Mesodermal cell (in vitro differentiated cells): ENCODE results near the gene KIF26B.

Experiments
- H3K27ac ChIP-seq: 2 replicates; pipeline ENCODE4 v1.7.0; 2013; ENCODE audit warnings: mild to moderate bottlenecking, low read depth, low read length, moderate library complexity; ENCODE audit not compliant: severe bottlenecking
- H3K36me3 ChIP-seq: 2 replicates; pipeline ENCODE4 v1.7.1; 2013; ENCODE audit warnings: mild to moderate bottlenecking, low read length, moderate library complexity; ENCODE audit not compliant: control insufficient read depth, insufficient read depth
- H3K4me1 ChIP-seq: one replicate; pipeline ENCODE4 v1.7.1; 2013; ENCODE audit warnings: mild to moderate bottlenecking, low read length; ENCODE audit not compliant: insufficient read depth, control insufficient read depth, poor library complexity, severe bottlenecking
- H3K4me3 ChIP-seq: 2 replicates; pipeline ENCODE4 v1.7.0; 2013; ENCODE audit warnings: low read length, control low read depth, mild to moderate bottlenecking; ENCODE audit not compliant: insufficient read depth, poor library complexity, severe bottlenecking; ENCODE audit errors: extremely low read depth
- H3K9me3 ChIP-seq: 2 replicates; pipeline ENCODE4 v1.7.1; 2013; ENCODE audit warnings: mild to moderate bottlenecking, low read length, moderate library complexity; ENCODE audit not compliant: control insufficient read depth
- WGBS, 2 experiments: methylation state at CpG; one replicate each; pipeline ENCODE4 v1.1.5; 2013; ENCODE audit warnings: missing lambda C conversion rate in 2 of 2; ENCODE audit not compliant: insufficient coverage in 2 of 2; 5-methylcytosine and 5-hydroxymethylcytosine counted together

The KIF26B gene

DNA sequence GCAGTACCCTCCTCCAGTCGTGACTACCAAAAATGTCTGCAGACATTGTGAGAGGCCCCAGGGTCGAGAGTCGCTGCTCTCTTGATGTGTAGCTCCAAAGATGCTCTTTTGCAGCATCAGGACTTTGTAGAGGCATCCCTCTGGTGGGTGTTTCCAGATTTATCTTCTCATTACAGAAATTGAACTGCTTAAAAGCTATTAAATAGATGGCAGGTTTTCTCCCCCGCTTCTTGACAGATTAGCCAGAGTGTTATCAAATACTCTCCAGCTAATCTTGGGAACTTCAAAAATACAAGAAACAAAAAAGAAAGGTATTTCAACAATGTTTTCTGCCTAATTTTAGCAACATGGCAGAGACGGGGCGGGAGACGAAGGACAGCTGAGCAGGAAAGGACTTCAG lies 265.2 kb downstream of the KIF26B start:
- Histone ChIP-seq H3K27ac (no peak overlapping the region), H3K4me3 (no peak overlapping the region), H3K36me3 (no peaks in the 10 kb centered on the region), H3K4me1 (no peaks in the 10 kb centered on the region), H3K9me3 (no peaks in the 10 kb centered on the region)
- WGBS, 2 experiments = 73 to 84% methylated on average over 5 to 7 of the region's 7 CpGs

DNA sequence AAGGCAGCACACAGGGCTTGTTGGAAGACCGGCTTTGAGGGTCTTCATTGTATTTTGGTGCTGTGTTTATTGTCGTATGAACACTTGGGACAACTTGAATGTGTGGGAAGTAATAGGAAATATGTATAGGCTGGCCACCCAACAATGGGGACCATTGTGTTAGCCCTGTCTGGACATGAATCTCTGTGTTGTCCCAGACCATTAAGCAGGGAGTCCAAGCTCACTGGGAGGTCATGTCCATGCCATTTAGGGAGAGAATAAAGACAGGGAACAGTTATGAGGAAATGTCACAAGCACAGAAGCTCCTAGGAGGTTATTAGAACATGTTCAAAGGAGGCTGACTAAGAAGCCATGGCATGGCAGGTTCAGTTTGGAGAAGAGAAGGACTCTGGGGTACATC lies 266.1 kb downstream of the KIF26B start:
- Histone ChIP-seq H3K4me1 (no peaks in the 10 kb centered on the region), H3K36me3 (no peaks in the 10 kb centered on the region), H3K4me3 (no peak overlapping the region), H3K9me3 (no peaks in the 10 kb centered on the region), H3K27ac (no peak overlapping the region)
- 85 to 100% methylated on average over 1 to 2 of the region's 2 CpGs for WGBS, 2 experiments

DNA sequence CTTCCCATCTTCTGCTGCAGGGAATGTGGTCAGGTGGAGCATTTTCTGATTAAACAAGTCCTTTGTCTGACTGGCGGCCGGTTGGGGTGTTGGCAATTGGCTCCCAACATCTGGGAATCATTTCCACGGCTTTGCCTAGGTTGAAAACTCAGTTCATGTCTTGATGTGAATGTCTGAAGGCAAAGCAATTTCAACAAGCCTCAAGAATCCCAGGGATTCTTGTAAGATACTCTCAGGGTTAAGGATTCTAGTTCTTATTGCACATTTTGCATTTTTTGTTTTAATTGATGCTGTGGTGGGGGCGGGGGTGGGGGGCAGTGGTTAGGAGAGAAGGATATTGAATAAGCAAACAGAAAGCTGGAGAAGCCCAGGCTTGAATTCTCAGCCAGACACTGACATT lies 273.9 kb downstream of the KIF26B start:
- WGBS, 2 experiments = 89 to 100% methylated on average over 3 of the region's 4 CpGs
- H3K36me3 ChIP-seq = no peaks in the 10 kb centered on the region
- no peak overlapping the region for H3K27ac ChIP-seq
- H3K9me3 ChIP-seq = no peaks in the 10 kb centered on the region
- no peak overlapping the region for H3K4me3 ChIP-seq
- no peaks in the 10 kb centered on the region for H3K4me1 ChIP-seq

DNA sequence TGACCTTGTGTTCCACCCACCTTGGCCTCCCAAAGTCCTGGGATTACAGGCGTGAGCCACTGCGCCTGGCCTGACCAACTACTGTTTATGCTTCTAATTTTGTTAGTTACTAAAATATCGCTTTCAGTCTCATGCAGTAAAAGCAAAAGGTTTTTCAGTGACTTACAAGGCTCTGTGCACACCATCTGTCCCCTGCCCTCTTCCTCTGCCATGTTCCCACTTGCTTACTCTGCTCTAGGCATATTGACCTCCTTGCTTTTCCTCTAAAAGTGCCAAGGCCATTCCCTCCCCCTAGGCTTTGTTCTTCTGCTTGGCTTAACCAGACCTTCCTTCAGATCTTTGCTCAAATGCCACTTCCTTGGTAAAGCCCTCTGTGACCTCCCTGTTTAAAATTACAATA lies 276.9 kb downstream of the KIF26B start:
- WGBS, 2 experiments = 96 to 100% methylated on average over 3 of the region's 3 CpGs
- no peaks in the 10 kb centered on the region for H3K36me3 ChIP-seq
- H3K4me3 ChIP-seq = no peak overlapping the region
- H3K4me1 ChIP-seq = no peaks in the 10 kb centered on the region
- peaks cover 4% of the 10 kb centered on the region for H3K9me3 ChIP-seq
- no peak overlapping the region for H3K27ac ChIP-seq

DNA sequence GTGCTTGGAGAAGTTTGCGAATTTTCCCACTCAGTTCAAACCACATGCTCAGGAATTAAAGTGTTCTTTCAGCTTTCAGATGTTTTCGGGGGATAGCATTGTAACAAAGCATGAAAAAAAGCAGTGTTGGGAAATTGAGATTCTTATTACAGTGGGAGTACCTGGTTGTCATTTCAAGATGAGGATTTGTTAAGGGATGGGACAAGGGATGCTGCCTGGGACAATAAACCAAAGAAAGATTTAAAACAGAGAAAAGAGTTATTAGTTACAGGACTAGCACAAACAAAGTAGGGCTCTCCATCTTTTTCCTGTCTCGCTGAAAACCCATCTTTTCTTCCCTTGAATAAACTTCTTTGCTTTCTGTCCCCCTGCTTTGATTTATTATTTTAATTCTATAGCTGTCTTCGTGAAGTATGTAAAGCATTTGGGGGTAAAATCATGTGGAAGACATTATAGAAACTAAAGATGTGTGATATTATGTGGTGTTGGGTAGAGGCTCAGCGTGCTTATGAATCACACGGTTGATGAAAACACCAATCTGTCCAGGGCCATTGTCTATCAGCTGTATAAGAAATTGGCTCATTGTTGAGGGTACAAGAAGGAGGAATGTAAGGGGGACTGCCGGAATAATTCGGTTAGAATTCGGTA lies 277.6 kb downstream of the KIF26B start:
- Histone ChIP-seq H3K4me1 (no peaks in the 10 kb centered on the region), H3K4me3 (no peak overlapping the region), H3K9me3 (peaks cover 4% of the 10 kb centered on the region), H3K36me3 (no peaks in the 10 kb centered on the region), H3K27ac (no peak overlapping the region)
- 92 to 94% methylated on average over 7 of the region's 9 CpGs for WGBS, 2 experiments

DNA sequence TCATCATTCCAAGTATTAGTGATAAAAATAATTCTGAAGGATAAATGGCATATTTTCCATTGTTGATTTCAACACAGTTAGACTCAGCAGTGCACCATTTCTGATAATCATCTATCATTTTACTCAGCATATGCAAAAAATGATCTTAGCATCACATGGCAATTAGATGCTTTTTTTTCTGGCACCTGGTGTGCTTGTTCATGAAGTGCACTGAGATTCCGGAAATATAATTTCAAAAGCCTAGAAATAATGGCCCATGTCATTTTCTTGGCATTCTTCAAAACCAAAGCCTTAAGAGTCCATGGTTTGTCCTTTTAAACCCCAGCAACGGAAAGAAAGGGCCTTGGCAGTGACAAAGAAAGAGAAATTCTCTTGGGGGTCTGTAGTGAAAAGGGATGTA lies 278.8 kb downstream of the KIF26B start:
- WGBS, 2 experiments = 80% methylated on average over 1 of the region's 2 CpGs; no CpG with 5 or more reads in 1 of the 2 experiments
- Histone ChIP-seq H3K36me3 (no peaks in the 10 kb centered on the region), H3K27ac (no peak overlapping the region), H3K4me3 (no peak overlapping the region), H3K4me1 (no peaks in the 10 kb centered on the region), H3K9me3 (peaks cover 4% of the 10 kb centered on the region)

DNA sequence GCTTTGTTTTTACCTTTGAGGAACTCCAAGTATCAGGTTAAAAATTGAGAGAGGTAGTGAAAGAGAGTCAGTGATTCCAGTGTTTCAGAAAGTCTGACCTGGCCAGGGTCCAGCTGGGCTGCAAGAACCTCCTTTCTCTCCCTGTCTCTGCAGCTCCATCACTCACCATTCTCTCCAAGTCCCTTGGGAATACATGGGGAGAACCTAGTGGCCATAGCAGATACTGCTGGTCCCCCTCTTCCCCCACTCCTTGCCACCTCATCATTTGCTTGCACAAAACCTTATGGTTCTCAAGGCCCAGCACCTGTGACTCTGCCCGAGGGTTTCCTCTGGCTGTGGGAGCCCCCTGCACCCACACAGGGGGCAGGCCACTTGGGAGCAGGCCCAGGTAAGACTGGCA lies 279.5 kb downstream of the KIF26B start:
- H3K4me1 ChIP-seq = no peaks in the 10 kb centered on the region
- peaks cover 4% of the 10 kb centered on the region for H3K9me3 ChIP-seq
- 100% methylated on average over 1 of the region's 1 CpG; no CpG with 5 or more reads in 1 of the 2 experiments for WGBS, 2 experiments
- H3K27ac ChIP-seq = no peak overlapping the region
- no peak overlapping the region for H3K4me3 ChIP-seq
- no peaks in the 10 kb centered on the region for H3K36me3 ChIP-seq

DNA sequence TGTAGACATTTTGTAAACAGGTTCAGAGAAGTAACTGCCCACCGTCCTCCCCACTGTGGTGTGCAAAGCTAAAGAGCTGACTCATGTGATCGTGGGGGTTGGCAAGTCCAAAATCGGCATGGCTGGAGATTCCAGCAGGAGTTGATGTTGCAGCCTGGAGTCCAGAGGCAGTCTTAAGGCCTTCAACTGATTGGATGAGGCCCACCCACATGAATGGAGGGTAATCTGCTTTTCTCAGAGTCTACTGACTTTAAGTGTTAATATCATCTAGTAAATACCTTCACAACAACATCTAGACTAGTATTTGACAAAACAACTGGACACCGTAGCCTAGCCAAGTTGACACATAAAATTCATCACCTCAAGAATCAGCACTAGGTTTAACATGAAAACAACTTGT lies 281.6 kb downstream of the KIF26B start:
- Histone ChIP-seq H3K36me3 (no peaks in the 10 kb centered on the region), H3K9me3 (peaks cover 4% of the 10 kb centered on the region), H3K4me3 (no peak overlapping the region), H3K27ac (no peak overlapping the region), H3K4me1 (no peaks in the 10 kb centered on the region)
- 84 to 98% methylated on average over 4 of the region's 4 CpGs for WGBS, 2 experiments

DNA sequence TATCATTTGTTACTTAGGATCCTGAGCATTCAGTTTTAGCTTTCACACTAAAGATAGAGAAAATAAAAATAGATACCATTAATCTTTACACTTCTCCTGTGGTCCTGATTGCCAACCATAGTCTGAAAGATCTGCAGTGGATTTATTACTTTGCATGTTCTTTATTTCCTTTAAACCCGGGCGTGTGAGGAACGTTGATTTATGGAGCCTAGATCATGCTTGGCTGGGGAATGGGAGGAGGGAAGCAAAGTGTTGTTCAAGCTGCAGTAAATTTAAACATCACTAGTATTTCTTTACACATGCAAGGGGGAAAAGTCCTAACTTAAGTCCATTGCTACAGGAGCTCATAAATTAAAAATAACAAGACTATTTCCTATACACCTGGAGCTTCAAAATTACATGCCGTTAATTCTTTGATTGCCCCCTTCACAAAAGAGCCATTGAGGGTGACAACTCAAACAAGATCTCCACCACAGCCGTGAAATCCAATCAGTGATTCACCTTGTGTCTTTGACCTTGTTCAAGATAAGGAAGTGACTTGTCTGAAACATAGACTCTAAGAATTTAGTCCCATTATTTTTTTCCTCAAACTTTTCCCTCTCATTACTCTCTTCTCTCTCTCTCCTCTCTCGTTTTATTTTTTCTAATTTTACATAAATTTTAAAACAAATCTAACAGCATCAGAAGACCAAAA lies 282.7 kb downstream of the KIF26B start:
- Histone ChIP-seq H3K4me3 (no peak overlapping the region), H3K36me3 (no peaks in the 10 kb centered on the region)
- 84 to 89% methylated on average over 2 to 3 of the region's 6 CpGs for WGBS, 2 experiments

DNA sequence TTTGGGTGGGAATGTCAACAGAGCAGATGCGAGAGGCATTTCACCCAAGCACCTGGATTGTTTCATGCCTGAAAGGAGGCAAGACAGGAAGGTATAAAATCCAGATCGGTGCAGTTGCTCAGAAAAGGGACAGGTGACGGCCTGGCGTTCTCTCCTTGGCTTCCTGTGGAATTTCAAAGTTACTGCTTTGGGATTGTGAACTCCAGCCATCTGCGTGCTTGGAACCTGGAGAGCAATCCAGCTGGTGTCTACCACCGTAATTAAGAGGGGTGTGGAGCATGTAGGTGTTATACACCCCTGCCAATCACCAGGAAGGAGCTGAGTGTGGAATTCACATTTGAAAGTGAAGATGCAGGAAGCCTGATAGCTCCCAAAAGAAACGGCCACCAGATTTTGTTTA lies 286.1 kb downstream of the KIF26B start:
- no peaks in the 10 kb centered on the region for H3K36me3 ChIP-seq
- 73 to 76% methylated on average over 5 to 7 of the region's 7 CpGs for WGBS, 2 experiments
- H3K4me1 ChIP-seq = no peaks in the 10 kb centered on the region
- no peak overlapping the region for H3K4me3 ChIP-seq
- peaks cover 4% of the 10 kb centered on the region for H3K9me3 ChIP-seq
- no peak overlapping the region for H3K27ac ChIP-seq

More for the DNA sequence above, 282.7 kb downstream of the KIF26B start:
- Histone ChIP-seq H3K9me3 (peaks cover 4% of the 10 kb centered on the region), H3K4me1 (no peaks in the 10 kb centered on the region), H3K27ac (no peak overlapping the region)

DNA sequence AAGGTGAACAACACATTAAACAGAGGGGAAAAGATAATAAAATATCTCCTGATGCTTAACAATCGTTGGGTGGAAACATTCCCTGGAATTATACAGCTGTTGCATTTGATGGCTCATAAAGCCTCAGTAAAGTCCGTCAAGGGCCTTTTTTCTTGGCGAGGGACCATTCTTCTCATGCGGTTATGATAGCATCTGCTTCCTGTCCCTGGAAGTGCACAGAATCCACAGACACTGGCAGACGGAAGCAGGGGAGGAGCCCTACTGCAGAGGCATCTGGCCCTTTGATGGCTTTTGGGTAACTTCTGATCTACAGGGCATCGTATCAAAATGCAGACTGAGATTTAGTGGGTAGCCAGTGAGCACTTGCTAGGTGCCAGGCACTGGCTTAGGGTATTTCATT lies 286.9 kb downstream of the KIF26B start:
- 84 to 90% methylated on average over 6 of the region's 6 CpGs for WGBS, 2 experiments
- Histone ChIP-seq H3K27ac (no peak overlapping the region), H3K4me1 (no peaks in the 10 kb centered on the region), H3K36me3 (no peaks in the 10 kb centered on the region), H3K9me3 (no peaks in the 10 kb centered on the region), H3K4me3 (no peak overlapping the region)
